GM20431 (cell line): ENCODE results near the gene CYP26B1.

Source experiments
- in situ Hi-C: fragments of 300-500 bp; cut with MseI, MboI; formaldehyde crosslinking; loops from one replicate; pipeline ENCODE4 v1.15.0; 2020; ENCODE audit warnings: low sequenced_read_pairs; ENCODE audit not compliant: unreplicated experiment

CYP26B1 gene

GRCh38 chr2:72131916-72132841 lies 15.5 kb downstream of the CYP26B1 start:
- in situ Hi-C loops: no loop called here

DNA sequence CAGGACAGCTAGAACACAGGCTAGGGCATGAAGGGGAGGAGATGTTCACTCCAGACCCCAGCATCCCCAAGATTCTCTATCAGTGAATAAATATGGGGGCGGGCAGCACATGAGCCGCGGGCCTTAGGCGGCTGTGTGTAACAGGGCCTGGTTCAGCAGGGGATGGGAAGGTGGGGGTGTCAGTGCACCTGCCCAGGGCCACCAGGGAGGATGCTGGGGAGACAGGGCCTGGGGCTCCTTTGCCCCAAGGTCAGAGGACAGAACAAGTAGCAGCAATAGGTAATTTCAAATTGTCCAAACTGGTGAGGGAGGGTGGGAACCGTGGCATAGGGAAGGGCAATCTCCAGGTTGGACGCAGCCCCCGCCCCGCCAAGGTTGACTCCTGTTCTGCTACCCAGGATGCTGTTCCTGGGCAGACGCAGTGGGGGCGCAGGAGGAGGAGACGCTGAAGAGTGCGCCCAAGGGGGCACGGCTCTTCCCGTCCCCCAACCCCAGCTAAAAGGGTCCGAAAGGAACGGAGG lies 16.2 kb downstream of the CYP26B1 start:
- in situ Hi-C loops: no loop called here

GRCh38 chr2:72130659-72131360 lies 16.9 kb downstream of the CYP26B1 start:
- in situ Hi-C loops: no loop called here

GRCh38 chr2:72129681-72130340 lies 17.9 kb downstream of the CYP26B1 start:
- in situ Hi-C loops: no loop called here

DNA sequence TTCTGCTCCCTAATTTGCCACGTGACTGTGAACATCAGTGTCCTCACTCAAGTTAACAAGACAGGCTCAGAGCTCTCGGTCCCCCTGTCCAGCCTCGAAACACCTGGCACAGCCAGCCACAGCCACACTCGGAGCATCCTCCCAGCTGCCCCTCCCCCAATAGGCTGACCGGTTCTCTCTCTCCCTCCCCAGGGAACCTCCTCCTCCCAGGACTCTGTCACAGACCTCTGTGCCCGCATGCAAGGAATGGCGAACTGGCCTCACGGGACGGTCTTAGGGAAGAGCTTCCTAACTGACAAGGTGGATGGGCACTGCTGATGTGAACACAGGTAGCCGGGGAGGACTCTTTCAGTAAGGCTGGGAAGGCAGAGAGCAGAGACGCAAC lies 18.8 kb downstream of the CYP26B1 start:
- in situ Hi-C loops: no loop called here

- in situ Hi-C loops: no loop called here
These were observed 19.4 kb downstream of the CYP26B1 start for GRCh38 chr2:72128059-72128842.

GRCh38 chr2:72127401-72128058 lies 20.1 kb downstream of the CYP26B1 start:
- in situ Hi-C loops: no loop called here

- in situ Hi-C loops: no loop called here
These were observed 21.2 kb downstream of the CYP26B1 start for GRCh38 chr2:72126186-72127100.

GRCh38 chr2:72124376-72124775 lies 23.3 kb downstream of the CYP26B1 start:
- in situ Hi-C loops: no loop called here

DNA sequence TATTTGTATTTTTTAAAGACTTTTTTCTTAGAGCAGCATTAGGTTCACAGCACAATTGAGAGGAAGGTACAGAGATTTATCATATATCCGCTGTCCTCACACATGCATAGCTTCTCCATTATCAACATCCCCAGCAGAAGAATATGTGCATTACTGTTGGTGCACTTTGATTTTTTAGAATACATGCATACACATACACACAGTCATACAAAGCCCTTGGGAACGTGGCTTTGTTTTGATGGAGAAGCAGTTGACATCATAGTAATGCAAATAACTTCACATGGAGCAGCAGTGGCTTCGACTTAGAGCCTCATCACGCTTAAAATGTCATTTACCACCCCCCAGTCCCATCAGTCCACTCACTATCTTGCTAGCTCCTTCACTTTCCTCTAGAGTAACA lies 26.5 kb downstream of the CYP26B1 start:
- in situ Hi-C loops: no loop called here

- in situ Hi-C loops: no loop called here
These were observed 28.7 kb downstream of the CYP26B1 start for GRCh38 chr2:72118951-72119350.

DNA sequence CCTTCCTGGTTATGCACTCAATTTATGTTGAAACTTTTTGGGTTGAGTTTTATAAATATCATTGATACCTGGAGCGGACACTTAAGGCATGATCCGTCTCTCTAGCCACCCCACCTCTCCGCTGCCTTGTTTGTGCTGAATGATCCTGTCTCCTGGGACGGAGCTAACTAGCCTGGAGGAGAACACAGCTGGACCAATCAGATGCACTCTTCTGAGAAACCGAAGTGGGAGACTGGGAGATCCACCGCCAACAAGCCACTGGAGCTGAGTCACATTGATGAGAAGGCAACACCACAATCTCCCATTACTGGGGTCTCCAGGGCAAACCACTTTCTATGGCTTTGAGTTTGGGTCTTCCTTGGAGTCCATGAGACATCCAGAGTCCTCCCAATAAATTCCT lies 29.3 kb downstream of the CYP26B1 start:
- in situ Hi-C loops: no loop called here

DNA sequence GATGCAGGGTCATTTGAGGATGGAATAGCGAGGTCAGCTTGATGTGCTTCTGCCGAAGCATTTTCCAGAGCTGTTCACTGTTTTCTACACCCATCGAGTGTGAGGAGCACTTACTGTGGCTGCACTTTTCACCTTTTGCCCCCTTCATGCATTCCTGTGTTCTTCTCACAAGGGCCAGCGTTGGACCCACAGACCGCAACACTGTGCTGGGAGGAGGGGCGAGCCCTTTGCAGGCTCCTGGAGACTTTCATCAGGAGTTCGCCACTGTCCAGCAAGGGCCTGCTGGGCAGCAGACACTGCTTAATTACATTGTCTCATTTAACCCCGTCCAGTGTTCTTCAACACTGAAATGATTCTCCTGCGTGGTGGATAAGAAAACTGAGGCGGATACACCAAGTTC lies 29.9 kb downstream of the CYP26B1 start:
- in situ Hi-C loops: no loop called here

DNA sequence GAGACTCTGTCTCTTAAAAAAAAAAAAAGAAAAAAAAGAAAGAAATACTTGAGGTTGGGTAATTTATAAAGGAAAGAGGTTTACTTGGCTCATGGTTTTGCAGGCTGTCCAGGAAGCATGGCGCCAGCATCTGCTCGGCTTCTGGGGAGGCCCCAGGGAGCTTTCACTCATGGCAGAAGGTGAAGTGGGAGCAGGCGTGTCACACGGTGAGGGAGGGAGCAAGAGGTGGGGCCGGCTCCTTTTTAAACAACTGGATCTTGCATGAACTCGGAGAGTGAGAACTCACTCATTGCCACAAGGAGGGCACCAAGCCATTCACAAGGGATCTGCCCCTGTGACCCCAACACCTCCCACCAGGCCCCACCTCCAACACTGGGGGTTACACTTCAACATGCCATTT lies 30.6 kb downstream of the CYP26B1 start:
- in situ Hi-C loops: no loop called here

DNA sequence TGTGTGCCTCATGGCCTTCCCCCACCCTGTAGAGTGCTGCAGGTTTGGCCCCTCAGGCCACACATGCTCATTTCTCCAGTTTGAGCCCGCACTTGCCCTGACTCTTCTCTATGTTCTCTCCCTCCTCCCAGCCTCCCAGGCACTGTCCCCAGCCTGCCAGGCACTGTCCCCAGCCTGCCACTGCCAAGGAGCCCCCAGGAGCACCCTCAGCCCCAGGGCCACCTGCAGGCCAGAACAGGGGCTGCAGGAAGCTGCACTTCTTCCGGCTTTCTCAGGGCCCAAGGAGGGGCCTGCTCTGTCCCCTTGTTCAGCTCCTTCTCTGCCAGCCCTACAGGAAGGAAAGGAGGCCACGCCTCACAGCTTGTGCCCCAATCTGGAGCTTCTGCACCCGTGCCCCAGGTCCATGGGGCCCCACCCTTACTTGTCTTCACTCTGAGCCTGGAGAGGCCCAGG lies 31.6 kb downstream of the CYP26B1 start:
- in situ Hi-C loops: no loop called here

DNA sequence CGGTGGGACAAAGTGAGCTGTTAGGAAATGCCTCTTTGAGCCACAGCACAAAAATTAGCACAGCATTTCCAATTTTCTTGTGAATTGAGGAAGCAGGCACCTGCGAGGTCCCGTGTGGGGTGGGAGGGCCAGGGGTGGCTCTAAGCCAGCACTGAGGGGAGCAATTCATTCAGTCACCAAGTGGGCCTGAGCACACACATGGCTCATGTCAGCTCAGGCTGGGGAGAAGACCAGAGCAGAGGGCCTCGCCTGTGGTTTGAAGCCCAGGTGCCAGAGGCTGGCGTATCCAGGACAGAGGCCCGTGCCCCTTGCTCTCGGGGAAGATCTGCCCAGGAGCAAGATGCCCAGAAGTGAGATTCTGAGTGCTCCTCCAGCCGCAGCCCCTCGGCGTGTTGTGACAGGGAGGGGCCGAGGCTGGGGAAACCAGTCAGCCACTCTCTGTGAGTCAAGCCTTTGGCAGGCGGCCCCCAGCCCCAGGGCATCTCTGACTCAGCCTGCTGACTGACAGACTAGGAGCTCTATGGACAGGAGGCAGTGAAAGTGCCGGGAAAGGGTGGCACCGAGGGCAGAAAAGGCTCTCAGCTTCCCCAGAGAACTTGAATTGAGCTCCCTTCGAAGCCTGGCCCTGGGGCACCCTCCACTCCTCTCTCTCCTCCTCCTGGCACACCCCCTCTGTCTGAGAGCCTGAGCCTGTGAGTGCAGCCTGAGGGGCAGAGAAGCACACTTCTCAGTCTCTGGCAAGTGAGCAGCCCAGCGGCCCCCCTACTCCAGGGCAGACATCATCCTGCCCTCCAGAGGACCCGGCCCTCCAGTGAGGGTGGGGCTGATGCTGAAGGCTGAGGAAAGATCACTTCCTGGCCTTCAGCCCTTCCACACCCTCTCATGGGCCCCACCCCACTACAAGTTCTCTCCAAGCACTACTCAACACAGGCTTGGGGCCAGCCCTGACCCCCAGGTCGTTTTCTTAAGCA lies 32.3 kb downstream of the CYP26B1 start:
- in situ Hi-C loops: no loop called here

DNA sequence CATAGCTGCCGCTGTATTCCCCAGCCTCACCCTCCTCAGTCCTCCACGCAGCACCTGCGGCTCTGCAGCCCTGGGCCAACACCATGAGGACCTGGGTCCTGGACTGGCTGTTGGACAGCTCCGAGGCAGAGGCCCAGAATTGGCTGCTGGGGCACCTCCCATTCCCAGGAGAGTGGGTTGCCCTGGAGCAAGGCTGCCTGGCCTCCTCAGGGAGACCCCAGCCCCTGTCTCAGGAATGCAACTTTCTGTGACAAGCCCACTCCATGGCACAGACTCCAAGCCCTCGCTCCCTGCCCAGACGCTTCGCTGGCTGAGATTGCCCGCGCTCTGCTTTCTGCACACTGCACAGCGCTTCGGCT lies 33.0 kb downstream of the CYP26B1 start:
- in situ Hi-C loops: no loop called here
